Measurements from ENCODE around the gene PAK4. TPM values are rescaled to one million over a fixed set of nuclear protein-coding genes. Genes with fewer than 3 reads are reported as not detected.

The PAK4 gene
- total RNA-seq, 1 experiment from 2014 or later: 63.1 TPM

DNA sequence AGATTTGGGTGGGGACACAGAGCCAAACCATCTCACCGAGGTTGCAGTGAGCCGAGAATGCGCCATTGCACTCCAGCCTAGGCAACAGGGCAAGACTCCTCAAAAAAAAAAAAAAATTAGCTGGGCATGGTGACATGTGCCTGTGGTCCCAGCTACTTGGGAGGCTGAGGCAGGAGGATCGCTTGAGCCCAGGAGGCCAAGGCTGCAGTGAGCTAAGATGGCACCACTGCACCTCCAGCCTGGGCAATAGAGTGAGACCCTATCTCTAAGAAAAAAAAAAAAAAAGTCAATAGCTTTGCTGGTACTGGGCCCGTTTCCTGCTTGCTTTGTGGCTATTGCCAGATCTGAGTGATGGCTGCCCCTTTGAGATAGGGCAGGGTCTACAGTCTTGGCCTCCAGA, 28.3 kb upstream of the PAK4 start:
- TF ChIP-seq, protein P1, sequence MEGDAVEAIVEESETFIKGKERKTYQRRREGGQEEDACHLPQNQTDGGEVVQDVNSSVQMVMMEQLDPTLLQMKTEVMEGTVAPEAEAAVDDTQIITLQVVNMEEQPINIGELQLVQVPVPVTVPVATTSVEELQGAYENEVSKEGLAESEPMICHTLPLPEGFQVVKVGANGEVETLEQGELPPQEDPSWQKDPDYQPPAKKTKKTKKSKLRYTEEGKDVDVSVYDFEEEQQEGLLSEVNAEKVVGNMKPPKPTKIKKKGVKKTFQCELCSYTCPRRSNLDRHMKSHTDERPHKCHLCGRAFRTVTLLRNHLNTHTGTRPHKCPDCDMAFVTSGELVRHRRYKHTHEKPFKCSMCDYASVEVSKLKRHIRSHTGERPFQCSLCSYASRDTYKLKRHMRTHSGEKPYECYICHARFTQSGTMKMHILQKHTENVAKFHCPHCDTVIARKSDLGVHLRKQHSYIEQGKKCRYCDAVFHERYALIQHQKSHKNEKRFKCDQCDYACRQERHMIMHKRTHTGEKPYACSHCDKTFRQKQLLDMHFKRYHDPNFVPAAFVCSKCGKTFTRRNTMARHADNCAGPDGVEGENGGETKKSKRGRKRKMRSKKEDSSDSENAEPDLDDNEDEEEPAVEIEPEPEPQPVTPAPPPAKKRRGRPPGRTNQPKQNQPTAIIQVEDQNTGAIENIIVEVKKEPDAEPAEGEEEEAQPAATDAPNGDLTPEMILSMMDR (conservative IDR thresholded peaks at IDR 0.05): no peak
- H2AK5ac ChIP-seq (ENCODE audit: insufficient read length, low read length): no peak overlapping the region
- no peak overlapping the region for H3K4me2 ChIP-seq (ENCODE audit: insufficient read depth, insufficient read length, low read length)
- H2AFZ ChIP-seq (ENCODE audit: low read length): no peak overlapping the region
- no peak overlapping the region for H3K4ac ChIP-seq (ENCODE audit: low read depth, low read length)
- no peak overlapping the region for H3K9ac ChIP-seq (ENCODE audit: extremely low read depth, insufficient read length, low read length)
- H3K23ac ChIP-seq (ENCODE audit: insufficient read length, low read depth, low read length): no peak overlapping the region
- no peak for DNase-seq
- no peaks in the 10 kb centered on the region for H3K9me3 ChIP-seq (ENCODE audit: control insufficient read depth, low read depth, low read length)
- H3K56ac ChIP-seq (ENCODE audit: insufficient read length, low read depth, low read length): no peak overlapping the region
- H3K14ac ChIP-seq (ENCODE audit: insufficient read depth, low read length): no peak overlapping the region
- no peaks in the 10 kb centered on the region for H3K27me3 ChIP-seq (ENCODE audit: insufficient read depth, low read length)
- peaks cover 26% of the 10 kb centered on the region for H3K27me3 Mint-ChIP-seq (ENCODE audit: low read depth)
- WGBS (ENCODE audit: extremely low coverage, insufficient read length, low lambda C conversion rate): no CpG with 5 or more reads among the region's 5 CpGs
- H3K23me2 ChIP-seq (ENCODE audit: insufficient read length, low read depth, low read length, poor library complexity, severe bottlenecking): peaks cover 2% of the 10 kb centered on the region
- no peaks in the 10 kb centered on the region for H3K79me1 ChIP-seq (ENCODE audit: insufficient read depth, low read depth, low read length, poor library complexity, severe bottlenecking)
- H3K4me1 Mint-ChIP-seq: no peaks in the 10 kb centered on the region
- H3K9me3 Mint-ChIP-seq: peaks cover 3 to 5% of the 10 kb centered on the region in 2 experiments; a peak in 3 of 5 replicates
- H3K27ac ChIP-seq (ENCODE audit: insufficient read length, low read depth, low read length): no peak overlapping the region
- no peak overlapping the region for H3K4me3 Mint-ChIP-seq
- no peaks in the 10 kb centered on the region for H4K20me1 ChIP-seq (ENCODE audit: control insufficient read depth, insufficient read depth, insufficient read length)
- H4K8ac ChIP-seq (replicated peaks; ENCODE audit: insufficient read length, low read depth, low read length): no peak overlapping the region
- H2BK120ac ChIP-seq (ENCODE audit: low read depth, low read length, poor library complexity, severe bottlenecking): no peak overlapping the region
- no peak overlapping the region for H2BK15ac ChIP-seq (ENCODE audit: low read depth, low read length)
- no peak overlapping the region; a peak in 1 of 7 replicates for H3K27ac Mint-ChIP-seq
- no peak overlapping the region for H2BK5ac ChIP-seq (ENCODE audit: insufficient read length, low read length)
- H3K79me2 ChIP-seq (ENCODE audit: insufficient read depth, low read length): no peaks in the 10 kb centered on the region
- H3K4me1 ChIP-seq (ENCODE audit: insufficient read depth, low read length): no peaks in the 10 kb centered on the region
- no peak overlapping the region for H2BK12ac ChIP-seq (ENCODE audit: insufficient read length, low read depth, low read length)
- no peak overlapping the region for H4K5ac ChIP-seq (ENCODE audit: insufficient read length, low read depth, low read length)
- no peak overlapping the region for H3K18ac ChIP-seq (ENCODE audit: insufficient read length, low read depth, low read length)
- H3T11ph ChIP-seq (ENCODE audit: low read length): no peak overlapping the region
- no peak overlapping the region for H2BK20ac ChIP-seq (ENCODE audit: low read depth, low read length, poor library complexity, severe bottlenecking)
- H3K36me3 Mint-ChIP-seq (ENCODE audit: insufficient read depth in 1 of 3, low read depth in 3 of 3): no peaks in the 10 kb centered on the region; a peak in 4 of 7 replicates
- H4K91ac ChIP-seq (ENCODE audit: insufficient read length, low read depth, low read length): no peak overlapping the region

Measured in H9 (cell line).